Posterior cingulate gyrus (tissue), 11 donors: ENCODE measurements around the gene OR4C12.
A peak's percentile ranks its signal among the peaks of the same experiment; 100 is the strongest.
"Not testable (repeated sequence)": the region's sequence is repeated elsewhere in the genome, so short reads cannot be mapped to it uniquely, and the experiment has no call there.

Experiments
- DNase-seq, 10 donors: peaks; one replicate each; pipeline versions ENCODE4 v3.0.0 to v3.0.0-alpha.2; 2020 to 2021; ENCODE audit warnings: mixed read lengths in 3 of 10
- intact Hi-C: fragments of 100-400 bp; cut with DNase I; formaldehyde crosslinking; loops from one replicate; pipeline ENCODE4 v1.15.1; 2023

OR4C12 gene

DNA sequence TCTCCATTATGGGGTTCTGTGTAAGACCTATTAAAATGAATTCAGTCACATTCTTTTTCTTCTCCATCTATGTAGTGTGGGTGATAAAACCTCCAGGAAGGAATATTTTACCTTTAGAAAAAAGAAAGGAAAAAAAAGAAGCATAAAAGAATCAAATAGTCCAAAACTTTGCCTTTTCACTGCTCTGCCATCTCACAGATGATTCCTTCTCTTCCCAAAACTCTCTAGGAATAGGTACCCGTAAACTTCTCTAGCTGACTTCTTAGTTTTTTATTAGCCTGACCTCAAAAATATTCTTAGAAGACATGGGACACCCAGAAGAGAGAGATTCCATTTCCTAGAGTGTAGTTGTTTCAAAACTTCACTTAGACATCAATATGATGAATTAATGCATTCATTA, at the start of gene OR4C12:
OR4C12 (minus strand) TSS at position 101 of the 400 bp plus-strand sequence; CDS start at position 67, 34 bp downstream.
- DNase-seq, intact Hi-C loops: not testable (repeated sequence)

GRCh38 chr11:50030193-50030592, 47.9 kb upstream of the OR4C12 start:
- intact Hi-C loops, result no loop called here

DNA sequence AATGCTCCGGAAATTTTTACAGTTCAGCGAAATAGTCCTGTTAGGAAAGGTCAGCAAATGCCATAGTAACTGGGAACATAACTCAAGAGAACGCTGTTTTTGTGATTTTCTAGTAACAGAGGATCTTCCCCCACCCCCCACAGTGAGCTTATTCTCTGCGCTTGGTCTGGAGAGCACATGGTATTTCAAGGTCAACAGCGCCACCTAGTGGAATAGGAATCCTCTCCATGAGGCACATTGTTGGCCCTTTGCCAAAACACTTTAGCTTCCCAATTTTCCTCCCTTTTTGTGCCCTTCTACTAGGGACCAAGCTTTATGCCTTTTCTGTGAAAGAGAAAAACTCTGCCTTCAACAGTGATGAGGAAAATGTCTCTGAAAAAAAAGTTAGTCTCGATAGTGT, 13.2 kb upstream of the OR4C12 start:
- peak in 6 of 10 donors; percentile 14 to 71 (median 34) for DNase-seq
- intact Hi-C loops, result no loop called here

More at GRCh38 chr11:50030193-50030592, 47.9 kb upstream of the OR4C12 start:
- no peak for DNase-seq

DNA sequence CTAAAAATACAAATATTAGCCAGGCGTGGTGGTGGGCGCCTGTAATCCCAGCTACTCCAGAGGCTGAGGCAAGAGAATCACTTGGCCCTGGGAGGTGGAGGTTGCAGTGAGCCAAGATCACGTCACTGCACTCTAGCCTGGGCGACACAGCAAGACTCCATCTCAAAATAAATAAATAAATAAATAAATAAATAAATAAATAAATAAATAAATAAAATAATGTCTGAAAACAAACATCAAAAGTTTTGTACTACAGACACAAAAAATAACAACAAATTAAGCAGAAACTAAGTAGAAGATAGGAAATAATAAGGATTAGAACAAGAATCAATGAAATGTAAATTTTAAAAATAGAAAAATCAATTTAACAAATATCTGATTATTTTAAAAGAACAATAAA, 8.9 kb downstream of the OR4C12 start:
- intact Hi-C loops, DNase-seq: not testable (repeated sequence)

- intact Hi-C loops, result no loop called here
- DNase-seq, result no peak
These were observed 30.2 kb downstream of the OR4C12 start, which contains the start of gene OR4C13 for GRCh38 chr11:49952091-49952490. TSS of gene OR4C13 (plus strand) at chr11:49952391. CDS start at chr11:49952423, 32 bp downstream.

- intact Hi-C loops, DNase-seq: not testable (repeated sequence)
These were observed 33.6 kb downstream of the OR4C12 start for GRCh38 chr11:49948701-49949100.
